NCI-H345 treated with DMSO at 0.1 percent for 48 hours (cell line): ENCODE measurements around the gene RELN.
"Not testable (repeated sequence)": the region's sequence is repeated elsewhere in the genome, so short reads cannot be mapped to it uniquely, and the experiment has no call there.

Experiments used
- DNase-seq: peaks from one replicate; lab custom pipeline; 2025; ENCODE audit not compliant: unreplicated experiment; lab: John Stamatoyannopoulos, UW

RELN gene

GRCh38 chr7:103905997-103906396, 83.5 kb downstream of the RELN start:
- DNase-seq = no peak

GRCh38 chr7:103902917-103903316, 86.5 kb downstream of the RELN start:
- DNase-seq = no peak

GRCh38 chr7:103896826-103897225, 92.6 kb downstream of the RELN start:
- DNase-seq = not testable (repeated sequence)

GRCh38 chr7:103894656-103895596, 94.5 kb downstream of the RELN start:
- no peak for DNase-seq

- no peak for DNase-seq
Observed at GRCh38 chr7:103893350-103893749, 96.1 kb downstream of the RELN start.

GRCh38 chr7:103889451-103889850, 100.0 kb downstream of the RELN start:
- no peak for DNase-seq

- DNase-seq = no peak
Observed at GRCh38 chr7:103888603-103889153, 100.8 kb downstream of the RELN start.

GRCh38 chr7:103887853-103888602, 101.4 kb downstream of the RELN start:
- DNase-seq = no peak

- DNase-seq = no peak
Observed at GRCh38 chr7:103887050-103887449, 102.4 kb downstream of the RELN start.

GRCh38 chr7:103879928-103880600, 109.4 kb downstream of the RELN start:
- no peak for DNase-seq

- no peak for DNase-seq
Observed at GRCh38 chr7:103879411-103879810, 110.0 kb downstream of the RELN start.

- no peak for DNase-seq
Observed at GRCh38 chr7:103877565-103877964, 111.9 kb downstream of the RELN start.

- no peak for DNase-seq
Observed at GRCh38 chr7:103875718-103876117, 113.7 kb downstream of the RELN start.

GRCh38 chr7:103871473-103871872, 118.0 kb downstream of the RELN start:
- DNase-seq = no peak

GRCh38 chr7:103870664-103871063, 118.8 kb downstream of the RELN start:
- peak; percentile 89 for DNase-seq

- DNase-seq = no peak
Observed at GRCh38 chr7:103867874-103868273, 121.6 kb downstream of the RELN start.

GRCh38 chr7:103866919-103867318, 122.5 kb downstream of the RELN start:
- DNase-seq = peak; percentile 87

GRCh38 chr7:103865442-103865841, 124.0 kb downstream of the RELN start:
- no peak for DNase-seq

GRCh38 chr7:103862302-103863035, 127.0 kb downstream of the RELN start:
- DNase-seq = no peak

- DNase-seq = no peak
Observed at GRCh38 chr7:103859709-103860108, 129.7 kb downstream of the RELN start.
